AG20443 (cell line): ENCODE results near the gene DOCK4.

Source experiments
- DNase-seq: peaks from one replicate; pipeline ENCODE4 v3.0.0; 2012; ENCODE audit warnings: low spot score, mixed read lengths

The DOCK4 gene

DNA sequence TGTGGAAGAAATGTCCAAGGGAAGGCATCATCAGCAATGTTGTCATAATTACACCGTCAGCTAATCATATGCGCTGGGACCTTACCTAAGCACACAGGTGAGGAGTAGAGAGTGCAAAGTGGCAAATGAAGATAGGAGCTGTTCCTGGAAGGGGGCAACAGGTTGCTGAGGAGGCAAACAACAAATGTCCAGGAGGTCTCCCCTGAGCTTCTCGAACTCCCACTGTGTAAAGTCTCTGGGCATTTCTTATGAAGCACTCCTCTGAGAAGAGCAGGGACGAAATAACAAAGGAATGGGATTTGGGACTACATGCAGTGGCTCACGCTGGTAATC is 152.5 kb downstream of the DOCK4 start:
- no peak for DNase-seq

DNA sequence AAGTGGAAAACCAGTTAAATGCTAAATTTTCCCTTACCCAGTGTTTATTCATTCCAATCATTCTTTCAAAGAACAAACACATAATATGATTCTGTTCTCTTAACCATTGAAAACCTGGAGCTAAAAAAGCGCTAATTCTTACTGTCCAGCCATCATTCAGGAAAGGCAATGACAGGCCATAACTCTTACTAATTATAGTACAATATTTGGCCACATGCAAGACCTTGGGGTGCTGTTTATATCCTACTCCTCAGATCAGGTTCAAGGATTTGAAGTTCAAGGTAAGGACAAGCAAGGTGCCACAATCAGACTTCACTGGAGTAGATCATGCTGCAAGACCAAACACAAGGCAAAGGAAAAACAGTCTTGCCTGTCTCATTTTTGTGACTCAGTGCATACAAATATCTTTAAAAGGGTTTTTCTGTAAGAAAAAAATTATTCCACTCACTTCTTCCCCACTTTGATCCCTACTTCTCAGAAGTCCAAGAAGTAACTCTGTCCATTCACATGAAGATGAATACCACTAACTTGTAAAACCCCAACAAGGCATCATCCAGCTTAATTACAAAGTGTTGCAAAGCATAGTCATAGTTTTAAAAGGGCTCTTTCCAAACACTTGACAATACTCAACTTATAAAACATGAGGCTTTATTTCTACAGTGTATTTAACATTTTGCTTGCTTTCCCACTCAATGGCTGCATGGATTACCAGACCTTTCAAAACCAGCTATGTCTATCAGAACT is 153.0 kb downstream of the DOCK4 start:
- DNase-seq: no peak

DNA sequence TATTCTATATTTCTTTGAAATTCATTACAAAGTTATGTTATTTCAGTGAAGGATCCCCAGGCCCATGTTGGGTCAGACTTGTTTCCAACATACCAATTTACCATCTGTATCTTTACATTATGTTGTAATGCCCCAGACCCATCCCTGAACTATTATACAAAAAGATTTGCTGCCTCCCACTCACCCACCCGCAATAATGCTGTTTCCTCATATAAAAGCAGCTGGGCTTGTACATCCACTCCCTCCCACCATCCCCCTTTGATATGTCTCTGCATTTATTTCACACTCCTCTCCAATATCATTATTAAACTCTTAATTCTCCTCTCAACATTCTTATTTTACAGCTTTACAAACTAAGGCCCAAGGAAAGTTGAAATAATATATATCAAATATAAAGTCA is 153.7 kb downstream of the DOCK4 start:
- no peak for DNase-seq

DNA sequence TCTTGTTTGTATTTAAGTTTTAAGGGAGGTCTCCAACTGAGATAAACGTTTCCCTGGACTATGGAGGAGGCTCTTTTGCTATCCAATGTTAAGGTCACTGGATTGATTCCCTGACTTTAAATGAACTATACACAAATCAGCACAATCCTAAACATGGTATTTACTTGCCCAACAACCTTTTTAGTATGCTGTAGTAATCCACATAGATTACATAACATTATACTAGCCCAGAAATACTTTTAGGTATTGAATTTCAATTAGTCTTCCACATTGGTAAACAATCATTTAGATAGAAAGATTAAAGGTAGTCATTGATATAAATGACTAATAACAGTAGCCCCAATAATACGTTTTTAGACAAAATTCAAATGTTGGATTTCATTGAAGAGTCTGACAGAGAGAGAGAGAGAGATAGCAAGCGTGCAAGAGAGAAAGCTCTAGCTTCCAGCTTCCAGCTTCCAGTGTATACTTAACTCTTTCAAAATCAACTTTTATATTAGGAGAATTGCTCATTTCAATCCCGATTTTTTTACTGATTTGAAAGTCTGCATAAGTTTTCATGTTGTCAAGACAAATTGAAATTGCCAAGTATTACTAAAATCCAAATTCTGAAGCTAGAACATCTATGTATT is 155.8 kb downstream of the DOCK4 start:
- no peak for DNase-seq

DNA sequence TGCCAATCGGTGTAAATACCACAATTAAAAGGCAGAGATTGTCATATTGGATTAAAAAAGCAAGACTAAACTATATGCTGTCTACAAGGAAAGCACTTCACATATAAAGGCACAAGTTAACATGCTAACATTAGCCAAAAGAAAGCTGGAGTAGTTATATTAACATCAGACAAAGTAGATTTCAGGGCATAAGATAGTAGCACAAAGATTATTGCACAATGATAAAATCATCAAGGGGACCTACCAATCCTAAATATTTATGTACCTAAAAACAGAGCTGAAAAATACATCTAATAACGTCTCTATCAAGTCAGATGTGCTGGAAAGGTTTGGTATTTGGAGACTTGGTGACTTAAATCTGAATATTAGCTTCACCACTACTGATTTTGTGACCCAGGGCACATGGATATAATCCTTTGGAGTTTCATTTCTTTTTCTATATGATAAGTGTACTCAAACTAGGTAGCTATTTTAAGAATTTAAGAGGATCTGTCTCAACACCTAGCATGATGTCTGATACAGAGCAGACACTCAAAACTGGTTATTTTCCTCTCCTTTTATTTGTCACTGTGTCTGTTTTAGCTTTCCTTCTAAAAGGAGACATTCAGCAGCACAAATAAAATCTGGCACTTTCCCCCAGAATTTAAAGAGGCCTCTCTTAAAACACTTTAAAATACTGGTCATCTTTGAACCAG is 156.5 kb downstream of the DOCK4 start:
- DNase-seq: no peak

DNA sequence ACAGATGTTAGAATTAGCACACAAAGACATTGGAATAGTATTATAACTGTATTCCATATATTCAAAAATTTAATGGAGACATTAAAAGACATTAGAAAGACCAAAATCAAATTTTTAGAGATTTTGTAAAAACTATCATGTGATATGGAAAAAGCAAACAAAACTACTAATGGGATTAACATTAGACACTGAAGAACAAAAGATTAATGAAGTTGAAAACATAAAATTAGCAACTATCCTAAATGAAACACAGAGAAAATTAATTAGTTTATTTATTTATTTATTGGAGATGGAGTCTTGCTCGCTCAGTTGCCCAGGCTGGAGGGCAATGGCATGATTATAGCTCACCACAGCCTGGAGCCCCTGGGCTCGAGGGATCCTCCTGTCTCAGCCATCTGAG is 158.8 kb downstream of the DOCK4 start:
- no peak for DNase-seq

DNA sequence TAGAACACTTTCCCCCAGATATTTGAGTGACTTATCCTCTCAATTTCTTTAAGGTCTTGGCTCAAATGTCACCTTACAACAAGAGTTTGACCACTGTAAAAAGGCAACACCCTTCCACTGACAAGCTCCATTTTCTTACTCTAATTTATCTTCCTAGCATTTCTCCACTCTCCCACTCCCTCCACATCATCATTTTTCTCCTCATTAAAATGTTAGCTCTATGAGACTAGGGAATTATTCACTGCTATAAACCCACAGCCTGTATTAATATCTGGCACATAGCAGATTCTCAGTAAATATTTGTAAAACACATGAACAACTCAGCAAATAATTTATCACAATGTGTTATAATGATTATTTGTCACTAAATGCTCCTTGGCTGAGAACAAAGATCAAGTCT is 161.0 kb downstream of the DOCK4 start:
- no peak for DNase-seq

DNA sequence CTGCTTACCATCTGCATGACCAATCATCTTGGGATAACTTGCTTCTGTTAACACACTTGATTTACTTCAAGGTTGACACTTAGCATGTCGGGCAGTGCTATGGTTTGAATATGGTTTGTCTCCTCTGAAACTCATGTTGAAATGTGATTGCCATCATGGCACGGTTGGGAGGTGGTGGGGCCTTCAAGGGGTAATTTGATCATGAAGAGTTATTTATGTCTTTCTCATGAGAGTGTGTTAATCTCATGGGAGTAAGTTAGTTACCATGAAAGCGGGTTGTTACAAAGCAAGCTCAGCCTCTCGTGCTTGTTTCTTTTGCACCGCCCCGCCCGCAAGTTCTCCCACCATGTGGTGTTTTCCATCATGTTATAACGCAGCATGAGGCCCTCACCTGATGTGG is 163.6 kb downstream of the DOCK4 start:
- DNase-seq: no peak

DNA sequence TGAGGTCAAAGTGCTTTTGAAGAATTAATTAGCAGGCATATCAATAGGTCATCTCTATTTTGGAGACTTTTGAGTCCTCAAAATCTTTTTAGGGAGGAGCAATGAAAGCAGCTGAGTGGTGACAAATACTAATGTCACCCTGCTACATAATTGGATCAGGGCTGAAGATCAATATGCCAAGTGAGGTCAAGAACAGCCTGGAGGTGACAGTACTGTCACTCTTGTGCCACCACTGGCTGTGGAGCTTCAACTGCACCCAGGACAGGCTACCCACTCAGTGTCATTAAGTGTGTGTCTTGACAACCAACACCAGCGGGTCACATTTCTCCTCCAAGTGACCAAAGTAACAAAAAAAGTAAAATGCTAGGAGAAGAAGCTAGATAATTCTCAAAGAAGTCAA is 167.8 kb downstream of the DOCK4 start:
- no peak for DNase-seq

DNA sequence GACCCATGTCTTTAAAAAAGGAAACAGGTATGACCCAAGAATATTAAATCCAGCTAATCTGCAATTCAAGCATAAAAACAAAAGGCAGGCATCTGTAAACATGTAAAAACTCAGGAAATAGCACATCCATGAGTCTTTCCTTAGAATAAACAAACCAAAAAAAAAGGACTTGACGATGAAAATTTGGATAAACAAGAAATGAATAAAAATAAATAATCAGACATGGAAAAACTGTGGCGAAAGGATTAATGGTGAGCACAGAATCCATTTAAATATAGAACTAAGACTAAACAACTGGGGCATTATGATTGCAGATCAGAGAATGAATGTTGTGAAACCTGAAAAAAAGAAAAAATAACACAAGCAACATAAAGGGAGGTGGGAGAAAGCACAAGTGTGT is 170.1 kb downstream of the DOCK4 start:
- DNase-seq: no peak

DNA sequence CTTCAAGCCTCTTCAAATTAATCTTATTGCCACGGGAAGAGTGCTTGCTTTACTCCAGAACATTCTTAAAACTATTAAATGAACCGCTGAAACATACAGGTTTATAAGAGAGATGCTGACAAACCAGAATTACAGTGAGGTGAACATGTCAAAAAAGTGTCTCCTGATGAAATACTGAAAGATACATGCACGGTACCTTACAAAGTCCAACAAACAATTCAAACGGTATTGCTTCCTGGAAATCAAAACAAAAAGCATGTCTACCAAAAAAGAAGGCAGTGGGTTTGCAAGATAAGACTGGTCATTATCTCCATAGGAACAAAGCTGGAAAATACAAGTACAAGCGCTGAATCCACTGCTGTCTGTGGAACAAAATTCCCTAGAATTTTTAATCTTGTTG is 174.5 kb downstream of the DOCK4 start:
- no peak for DNase-seq

DNA sequence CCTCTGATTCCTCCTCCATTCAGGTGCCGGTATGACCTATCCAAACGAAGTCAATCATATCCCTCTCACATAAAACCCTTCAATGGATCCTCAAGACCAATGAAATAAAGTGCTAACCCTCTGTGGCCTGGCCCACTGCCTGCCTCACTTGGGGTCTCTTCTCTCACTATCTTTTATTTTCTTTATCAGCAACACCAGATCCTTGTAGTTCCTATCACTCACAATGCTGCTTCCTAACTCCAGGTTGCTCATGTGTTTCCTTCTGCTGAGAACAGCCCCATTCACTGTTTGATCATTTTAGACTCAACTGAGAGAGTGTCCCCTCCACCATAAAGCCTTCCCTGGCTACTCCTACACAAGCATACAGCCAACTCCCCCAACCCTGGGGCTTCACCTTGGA is 180.6 kb downstream of the DOCK4 start:
- no peak for DNase-seq

DNA sequence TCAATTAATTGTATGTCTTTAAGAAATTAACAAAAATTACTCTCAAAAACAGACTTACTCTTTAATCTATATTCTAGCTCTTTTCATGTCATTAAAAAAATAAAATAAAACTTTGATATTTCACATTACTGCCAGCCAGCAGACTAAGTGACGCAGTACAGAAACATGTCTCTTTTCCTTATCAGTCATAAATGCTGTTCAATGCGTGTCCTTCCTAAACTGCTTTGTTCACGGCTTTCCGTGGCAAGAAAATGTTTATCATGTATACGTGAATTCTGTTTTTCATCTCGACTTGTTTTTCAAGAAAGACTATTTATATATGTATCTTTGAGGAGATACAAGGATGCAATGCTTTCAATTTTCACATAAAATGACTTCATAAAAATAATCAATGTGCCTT is 182.4 kb downstream of the DOCK4 start:
- no peak for DNase-seq

DNA sequence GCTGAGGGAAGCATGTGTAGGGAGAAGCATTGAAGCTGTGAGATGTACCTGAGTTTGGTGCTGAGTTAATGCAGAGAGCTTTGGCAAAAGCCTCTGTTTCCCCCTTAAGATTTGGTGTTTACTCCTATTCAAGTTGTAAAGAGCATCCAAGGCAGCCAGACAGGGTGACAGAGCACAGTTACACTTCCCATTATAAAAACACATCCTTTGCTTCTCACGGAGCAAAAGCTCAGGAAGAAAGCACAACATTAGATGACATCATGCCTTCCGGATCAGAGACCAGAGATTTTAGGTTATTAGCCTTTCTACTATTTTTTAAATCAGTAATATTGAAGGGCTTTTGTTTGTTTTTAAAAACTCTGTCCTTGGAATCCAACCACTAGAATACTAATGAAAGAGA is 182.9 kb downstream of the DOCK4 start:
- DNase-seq: no peak

DNA sequence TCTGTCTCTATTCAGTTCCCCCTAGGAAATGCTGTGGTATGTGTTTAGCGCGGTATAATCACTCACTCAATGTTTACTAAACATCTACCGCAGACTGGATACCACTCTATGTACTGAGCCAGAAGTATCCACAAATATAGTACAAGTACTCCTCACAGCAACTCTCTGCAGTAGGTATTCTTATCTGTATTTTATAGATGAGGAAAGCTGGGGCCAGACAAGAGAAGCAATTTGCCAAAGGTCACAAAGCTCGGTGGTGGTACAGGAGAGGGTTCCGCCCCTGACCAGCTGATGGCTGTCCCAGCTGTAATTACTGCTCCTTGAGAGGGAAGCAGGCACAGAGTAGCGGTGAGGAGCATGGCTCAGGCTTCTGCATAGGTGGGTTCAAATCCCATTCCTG is 184.1 kb downstream of the DOCK4 start:
- no peak for DNase-seq

DNA sequence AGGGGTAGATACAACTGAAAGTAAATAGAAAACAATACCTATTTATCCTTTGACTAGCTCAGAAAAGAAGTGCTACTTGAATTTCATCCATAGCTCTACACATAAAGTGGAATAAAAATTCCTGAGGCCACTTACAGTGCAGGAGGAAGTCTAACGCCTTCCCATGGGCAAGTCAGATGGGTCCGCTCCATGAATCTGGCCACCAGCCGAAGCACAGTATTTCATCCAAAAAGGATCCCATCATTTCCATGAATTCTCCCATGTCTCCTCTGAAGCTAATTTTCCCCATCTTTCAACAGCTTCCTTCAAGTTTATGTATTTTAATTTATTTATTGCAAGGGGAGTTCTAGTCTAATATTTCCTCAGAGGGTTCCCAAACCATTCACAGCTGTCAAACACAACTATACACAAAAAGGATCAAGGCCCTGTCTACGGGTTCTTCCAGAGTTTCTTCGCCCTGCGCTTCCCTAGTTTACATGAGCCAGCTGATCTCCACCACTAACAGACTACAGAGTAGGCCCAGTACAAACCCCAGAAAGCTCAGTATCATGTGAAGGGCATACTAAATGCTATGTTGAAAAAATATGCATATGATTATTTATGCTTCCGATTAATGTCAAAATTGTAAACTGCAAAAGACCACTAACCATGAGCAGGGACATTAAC is 184.7 kb downstream of the DOCK4 start:
- no peak for DNase-seq

DNA sequence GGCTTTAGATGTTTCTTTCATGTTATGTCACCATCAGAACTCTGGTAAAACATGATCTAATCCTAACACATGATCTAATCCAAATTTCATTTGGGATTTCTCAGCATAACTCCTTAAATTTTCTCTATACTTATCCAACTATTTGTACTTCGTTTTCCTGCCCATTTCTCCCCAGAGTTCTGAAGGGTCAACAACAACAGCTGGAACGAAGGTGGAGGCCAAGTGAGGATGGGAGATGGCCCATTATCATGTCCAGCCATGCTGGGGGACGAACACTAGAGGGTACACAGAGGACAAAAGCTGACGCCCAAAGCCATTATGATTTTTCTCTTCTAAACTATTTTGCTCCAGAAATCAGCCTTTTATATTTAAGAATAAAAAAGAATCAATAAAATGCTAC is 185.4 kb downstream of the DOCK4 start:
- DNase-seq: no peak

DNA sequence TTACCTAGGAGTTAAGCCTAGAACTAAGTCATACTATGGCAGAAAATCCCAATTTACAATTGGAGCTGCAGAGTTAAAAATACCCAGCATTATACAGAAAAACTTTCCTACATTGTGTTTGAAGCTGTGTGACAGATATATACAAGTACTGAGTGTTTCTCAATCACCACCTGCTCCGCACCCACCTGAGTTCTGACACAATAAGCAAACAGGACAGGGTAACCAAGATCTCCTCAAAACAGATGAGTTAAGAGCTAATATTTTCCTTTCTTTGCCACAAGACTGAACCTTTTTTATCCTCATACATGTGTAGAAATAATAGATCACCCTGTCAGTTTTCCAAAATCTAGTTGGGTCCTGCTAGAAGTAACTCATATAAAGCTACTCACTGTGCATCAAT is 186.3 kb downstream of the DOCK4 start:
- DNase-seq: no peak

DNA sequence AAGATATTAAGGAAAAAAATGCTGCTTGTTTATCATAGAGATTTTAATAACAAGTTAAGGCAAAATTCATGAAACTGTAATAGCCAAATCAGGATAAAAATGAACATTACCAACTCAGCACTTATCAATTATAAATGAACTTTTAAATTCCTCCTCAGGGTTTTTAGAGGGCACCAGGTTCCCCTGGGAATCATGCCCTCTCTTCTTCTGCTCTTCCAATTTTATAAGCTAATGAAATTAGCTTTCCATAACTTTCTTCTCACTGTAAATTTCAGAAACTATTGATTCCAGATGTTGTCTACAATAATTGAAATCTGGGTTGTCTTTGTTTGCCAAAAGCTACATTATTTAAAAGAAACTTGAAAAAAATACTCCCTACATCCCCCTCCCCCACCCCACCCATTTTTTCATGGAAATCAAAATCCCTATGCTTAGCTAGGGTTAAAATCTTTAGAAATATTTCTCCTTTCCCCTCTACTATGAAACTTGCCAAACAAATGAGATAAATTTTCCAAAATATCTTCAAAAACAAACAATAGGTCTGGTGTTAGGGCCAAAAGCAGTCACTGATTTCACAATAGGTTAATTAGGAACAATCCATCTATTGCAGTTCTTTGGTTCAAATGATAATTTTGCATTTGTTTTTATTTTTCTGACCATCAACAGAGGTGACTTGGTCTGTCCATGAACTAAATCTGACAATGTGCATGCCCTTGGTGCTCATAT is 187.7 kb downstream of the DOCK4 start:
- DNase-seq: no peak

DNA sequence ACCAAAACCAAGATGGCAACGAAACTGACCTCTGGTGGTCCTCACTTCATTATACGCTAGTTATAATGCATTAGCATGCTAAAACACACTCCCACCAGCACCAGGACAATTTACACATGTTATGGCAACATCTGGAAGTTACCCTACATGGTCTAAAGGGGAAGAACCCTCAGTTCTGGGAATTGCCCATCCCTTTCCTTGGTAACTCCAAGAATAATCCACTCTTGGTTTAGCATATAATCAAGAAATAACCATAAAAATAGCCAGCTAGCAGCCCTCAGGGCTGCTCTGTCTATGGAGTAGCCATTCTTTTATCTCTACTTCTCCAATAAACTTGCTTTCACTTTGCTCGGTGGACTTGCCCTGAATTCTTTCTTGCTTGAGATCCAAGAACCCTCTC is 191.1 kb downstream of the DOCK4 start:
- DNase-seq: no peak

DNA sequence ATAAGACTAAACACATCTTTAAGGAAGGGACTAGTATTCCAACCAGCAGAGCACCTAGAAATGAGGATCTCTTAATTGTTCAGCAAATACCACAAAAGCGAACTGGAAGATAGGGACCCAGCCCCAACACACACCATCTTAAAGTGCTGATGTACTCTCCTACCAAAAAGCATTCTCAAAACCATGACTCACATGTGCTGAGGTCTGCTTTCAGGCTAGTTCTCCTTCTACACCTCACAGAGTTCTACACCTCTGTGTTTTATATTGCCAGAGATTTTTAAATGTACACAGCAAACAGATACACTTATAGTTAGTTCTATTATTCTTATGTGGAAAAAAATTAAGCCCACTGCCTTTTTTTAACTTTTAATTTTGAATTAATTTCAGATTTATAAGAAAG is 191.9 kb downstream of the DOCK4 start:
- no peak for DNase-seq

DNA sequence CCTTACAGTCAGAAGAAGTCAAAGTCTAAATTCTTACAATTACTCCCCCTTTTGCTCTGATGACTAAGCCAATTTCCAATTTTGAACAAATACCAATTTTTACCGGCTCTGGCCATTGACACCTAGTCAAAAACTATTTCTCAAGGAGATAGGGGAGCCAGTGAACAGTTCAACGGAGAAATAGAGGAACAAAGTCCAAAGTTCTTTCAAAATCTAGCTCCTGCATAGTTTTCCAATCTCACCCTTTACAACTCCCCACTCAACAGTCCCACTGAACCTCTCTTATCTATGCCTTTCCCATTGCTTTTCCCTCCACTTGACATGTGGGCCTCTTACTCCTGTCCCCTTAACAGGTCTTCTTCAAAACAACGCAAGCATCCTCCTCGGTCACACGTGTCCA is 192.9 kb downstream of the DOCK4 start:
- no peak for DNase-seq

DNA sequence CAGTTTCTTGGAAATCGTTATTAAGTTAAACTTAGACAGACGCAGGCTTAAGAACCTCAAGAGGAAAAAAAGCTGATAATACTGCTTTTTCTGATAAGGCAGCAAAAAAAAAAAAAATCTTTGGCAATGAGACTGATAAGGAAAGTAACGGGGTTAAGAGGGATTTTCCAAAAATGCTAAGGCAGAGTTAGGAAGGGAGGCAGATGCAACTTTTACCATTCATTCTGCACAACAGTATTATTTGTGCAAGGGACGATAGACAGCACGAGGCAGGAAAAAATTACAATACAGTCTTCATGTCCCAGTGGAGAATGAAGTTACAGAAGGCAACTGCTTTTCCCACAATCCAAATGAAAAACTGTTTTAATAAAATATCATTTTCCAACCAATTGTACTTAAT is 194.0 kb downstream of the DOCK4 start:
- no peak for DNase-seq
